Activated CD8-positive, alpha-beta T cell treated with anti-CD3 and anti-CD28 coated beads for 36 hours (primary cell): ENCODE data around the gene STK32A. TPM values are rescaled to one million over a fixed set of nuclear protein-coding genes. Genes with fewer than 3 reads are reported as not detected.

Source experiments
- ATAC-seq: fragments of 200-7000 bp; cut with Tn5 transposase; one replicate; pipeline ENCODE4 v1.10.0; 2021; ENCODE audit warnings: mild to moderate bottlenecking, moderate library complexity
- CTCF ChIA-PET: fragments of 350-600 bp; sonication (Branson Sonifier 250); formaldehyde crosslinking; loops from one replicate; lab custom pipeline; 2021; ENCODE audit warnings: antibody characterized with exemption; lab: Charles Lee
- POLR2A ChIA-PET: fragments of 350-600 bp; sonication (Branson Sonifier 250); formaldehyde crosslinking; loops from one replicate; lab custom pipeline; 2021; ENCODE audit warnings: antibody characterized with exemption; lab: Charles Lee
- DNase-seq: peaks from one replicate; pipeline ENCODE4 v3.0.0-alpha.2; 2020
- H3K27ac Mint-ChIP-seq: one replicate; pipeline ENCODE4 v1.8.0; 2021; ENCODE audit warnings: mild to moderate bottlenecking, mixed read lengths
- H3K27me3 Mint-ChIP-seq: one replicate; pipeline ENCODE4 v1.8.0; 2021; ENCODE audit warnings: mixed read lengths
- H3K36me3 Mint-ChIP-seq: one replicate; pipeline ENCODE4 v1.8.0; 2021; ENCODE audit warnings: low read depth, mixed read lengths
- H3K4me1 Mint-ChIP-seq: one replicate; pipeline ENCODE4 v1.8.0; 2021; ENCODE audit warnings: low read depth, mixed read lengths
- H3K4me3 Mint-ChIP-seq: one replicate; pipeline ENCODE4 v1.8.0; 2021; ENCODE audit warnings: mild to moderate bottlenecking, moderate library complexity, mixed read lengths
- H3K9me3 Mint-ChIP-seq: one replicate; pipeline ENCODE4 v1.8.0; 2021; ENCODE audit warnings: mixed read lengths
- CTCF ChIP-seq: fragments of 200-600 bp; IDR thresholded peaks from one replicate; pipeline ENCODE4 v1.8.0; 2022; ENCODE audit warnings: antibody characterized with exemption, mild to moderate bottlenecking
- intact Hi-C: fragments of 100-400 bp; cut with micrococcal nuclease; formaldehyde crosslinking; loops from one replicate; pipeline ENCODE4 v1.10.0; 2022
- total RNA-seq, 2 experiments: library from RNA; stranded (reverse); gene quantifications; one replicate each; pipeline ENCODE4 v1.2.3, GENCODE V29; 2021

Gene STK32A
- total RNA-seq, 2 experiments from 2014 or later: not detected

- ATAC-seq (no peak), DNase-seq (no peak)
- H3K27me3 Mint-ChIP-seq: no peaks in the 10 kb centered on the region
- TF ChIP-seq CTCF: no peak
- H3K9me3 Mint-ChIP-seq: no peaks in the 10 kb centered on the region
- H3K4me3 Mint-ChIP-seq: no peak overlapping the region
- intact Hi-C loops: no loop called here
- ChIA-PET CTCF (no interaction called here), POLR2A (no interaction called here)
- H3K36me3 Mint-ChIP-seq: no peaks in the 10 kb centered on the region
- no peaks in the 10 kb centered on the region for H3K4me1 Mint-ChIP-seq
- H3K27ac Mint-ChIP-seq: no peak overlapping the region
Measured at GRCh38 chr5:147372191-147372590, 137.4 kb downstream of the STK32A start.

GRCh38 chr5:147373328-147373727 is 138.5 kb downstream of the STK32A start:
- intact Hi-C loops: no loop called here
- TF ChIP-seq CTCF: no peak
- ChIA-PET CTCF (no interaction called here), POLR2A (no interaction called here)
- Mint-ChIP-seq H3K36me3 (no peaks in the 10 kb centered on the region), H3K27me3 (no peaks in the 10 kb centered on the region), H3K9me3 (no peaks in the 10 kb centered on the region), H3K4me1 (no peaks in the 10 kb centered on the region), H3K27ac (no peak overlapping the region), H3K4me3 (no peak overlapping the region)
- DNase-seq (no peak), ATAC-seq (no peak)

GRCh38 chr5:147375151-147375550 is 140.3 kb downstream of the STK32A start:
- no peak for TF ChIP-seq CTCF
- DNase-seq: no peak
- H3K36me3 Mint-ChIP-seq: no peaks in the 10 kb centered on the region
- ATAC-seq: no peak
- peaks cover 3% of the 10 kb centered on the region for H3K27me3 Mint-ChIP-seq
- ChIA-PET POLR2A (no interaction called here), CTCF (no interaction called here)
- H3K9me3 Mint-ChIP-seq: no peaks in the 10 kb centered on the region
- intact Hi-C loops: no loop called here
- no peak overlapping the region for H3K4me3 Mint-ChIP-seq
- no peaks in the 10 kb centered on the region for H3K4me1 Mint-ChIP-seq
- H3K27ac Mint-ChIP-seq: no peak overlapping the region

- H3K27ac Mint-ChIP-seq: no peak overlapping the region
- peaks cover 7% of the 10 kb centered on the region for H3K27me3 Mint-ChIP-seq
- H3K4me1 Mint-ChIP-seq: no peaks in the 10 kb centered on the region
- no peaks in the 10 kb centered on the region for H3K9me3 Mint-ChIP-seq
- H3K36me3 Mint-ChIP-seq: no peaks in the 10 kb centered on the region
- DNase-seq (no peak), ATAC-seq (no peak)
- CTCF ChIA-PET: no interaction called here
- H3K4me3 Mint-ChIP-seq: no peak overlapping the region
- no peak for TF ChIP-seq CTCF
- intact Hi-C loops: no loop called here
- POLR2A ChIA-PET: no interaction called here
Measured at GRCh38 chr5:147377682-147378081, 142.9 kb downstream of the STK32A start.

- no peak for ATAC-seq
- no peak overlapping the region for H3K27ac Mint-ChIP-seq
- no peaks in the 10 kb centered on the region for H3K36me3 Mint-ChIP-seq
- DNase-seq: no peak
- peaks cover 7% of the 10 kb centered on the region for H3K27me3 Mint-ChIP-seq
- H3K4me3 Mint-ChIP-seq: no peak overlapping the region
- intact Hi-C loops: no loop called here
- CTCF ChIA-PET: no interaction called here
- no peaks in the 10 kb centered on the region for H3K4me1 Mint-ChIP-seq
- POLR2A ChIA-PET: no interaction called here
- TF ChIP-seq CTCF: no peak
- no peaks in the 10 kb centered on the region for H3K9me3 Mint-ChIP-seq
Measured at GRCh38 chr5:147381555-147381954, 146.7 kb downstream of the STK32A start.
